Aorta (tissue), 5 donors: ENCODE measurements around the gene GPR55. TPM values are rescaled to one million over a fixed set of nuclear protein-coding genes. Genes with fewer than 3 reads are reported as not detected.

Experiments
- ATAC-seq: fragments of 200-7000 bp; cut with Tn5 transposase; one replicate; pipeline ENCODE4 v1.9.1; 2022; ENCODE audit warnings: moderate library complexity; ENCODE audit not compliant: low FRiP score
- DNase-seq, 2 donors: peaks; one replicate each; pipeline ENCODE4 v3.0.0-alpha.2; 2020
- H3K27ac ChIP-seq, 2 donors: one replicate each; pipeline ENCODE4 v1.5.1; 2013; ENCODE audit warnings: low read length in 2 of 2, mild to moderate bottlenecking in 2 of 2, moderate library complexity in 2 of 2, control low read depth in 1 of 2, inconsistent platforms in 1 of 2, low read depth in 1 of 2
- H3K27me3 ChIP-seq, 2 donors: one replicate each; pipeline ENCODE4 v1.6.1; 2013; ENCODE audit warnings: control low read depth in 1 of 2, low read length in 1 of 2, mild to moderate bottlenecking in 1 of 2, moderate library complexity in 1 of 2; ENCODE audit not compliant: insufficient read depth in 2 of 2, control insufficient read depth in 1 of 2
- H3K36me3 ChIP-seq, 2 donors: one replicate each; pipeline ENCODE4 v1.6.1; 2013; ENCODE audit warnings: control low read depth in 1 of 2, low read length in 1 of 2, mild to moderate bottlenecking in 1 of 2; ENCODE audit not compliant: insufficient read depth in 2 of 2, control insufficient read depth in 1 of 2
- H3K4me1 ChIP-seq, 2 donors: one replicate each; pipeline ENCODE4 v1.6.1; 2013; ENCODE audit warnings: low read length in 2 of 2, control low read depth in 1 of 2, mild to moderate bottlenecking in 1 of 2, moderate library complexity in 1 of 2; ENCODE audit not compliant: insufficient read depth in 2 of 2, control insufficient read depth in 1 of 2
- H3K4me3 ChIP-seq, 2 donors: one replicate each; pipeline ENCODE4 v1.5.1; 2013; ENCODE audit warnings: low read length in 2 of 2, control low read depth in 1 of 2, mild to moderate bottlenecking in 1 of 2
- H3K9me3 ChIP-seq: one replicate; pipeline ENCODE4 v1.6.1; 2013; ENCODE audit warnings: mild to moderate bottlenecking, low read length; ENCODE audit not compliant: control insufficient read depth
- WGBS, 2 donors: extraction: QIAGEN DNeasy Blood & Tissue Kit; methylation state at CpG; one replicate each; pipeline ENCODE4 v1.1.7; 2013; 5-methylcytosine and 5-hydroxymethylcytosine counted together
- intact Hi-C, 2 donors: fragments of 100-400 bp; cut with DNase I; formaldehyde crosslinking; loops; one replicate each; pipeline versions ENCODE4 v1.14.2 to v1.15.0; 2022
- polyA plus RNA-seq, 2 donors: library from polyadenylated mRNA; stranded (reverse); fragments of 200-250 nt; gene quantifications; one replicate each; pipeline ENCODE4 v1.2.3, GENCODE V29; 2013
- total RNA-seq, 2 donors: library from RNA; stranded (reverse); fragmentation: NEBNext Ultra II Directional; extraction: Animal tissue kit (Norgen Biotek cat#: 25700); gene quantifications; one replicate each; pipeline ENCODE4 v1.2.1, GENCODE V29; 2021
- donor health status: healthy with polysubstance abuse.
- donor health status: Bipolar disorder and iron deficiency.
- donor health status: DM: no; HTN: no; CAD: no.
- donor health status: DM: no; HTN: no; CAD: no.
- donor health status: DM: yes; HTN: yes; CAD: no.

The GPR55 gene
- total and polyA plus RNA-seq, 4 donors: 0.18 TPM; not detected in 3

- ATAC-seq: no peak
Measured at GRCh38 chr2:230886671-230887071, 38.4 kb downstream of the GPR55 start.

GRCh38 chr2:230886206-230886605 is 38.8 kb downstream of the GPR55 start:
- no peak overlapping the region for H3K4me3 ChIP-seq
- DNase-seq (peak in 1 of 2 donors; percentile 31), ATAC-seq (no peak)
- WGBS, 2 donors: 77 to 78% methylated on average over 5 of the region's 5 CpGs
- no peaks in the 10 kb centered on the region for H3K36me3 ChIP-seq
- no peaks in the 10 kb centered on the region for H3K27me3 ChIP-seq
- intact Hi-C loops: no loop called here
- no peaks in the 10 kb centered on the region for H3K9me3 ChIP-seq
- no peak overlapping the region for H3K27ac ChIP-seq
- H3K4me1 ChIP-seq: no peaks in the 10 kb centered on the region

More at GRCh38 chr2:230886671-230887071, 38.4 kb downstream of the GPR55 start:
- intact Hi-C loops: no loop called here
- Histone ChIP-seq H3K4me3 (no peak overlapping the region), H3K27me3 (no peaks in the 10 kb centered on the region), H3K9me3 (no peaks in the 10 kb centered on the region), H3K27ac (no peak overlapping the region), H3K4me1 (no peaks in the 10 kb centered on the region), H3K36me3 (no peaks in the 10 kb centered on the region)
- DNase-seq: peak in 1 of 2 donors; percentile 21
- WGBS, 2 donors: 76 to 85% methylated on average over 14 of the region's 14 CpGs

DNA sequence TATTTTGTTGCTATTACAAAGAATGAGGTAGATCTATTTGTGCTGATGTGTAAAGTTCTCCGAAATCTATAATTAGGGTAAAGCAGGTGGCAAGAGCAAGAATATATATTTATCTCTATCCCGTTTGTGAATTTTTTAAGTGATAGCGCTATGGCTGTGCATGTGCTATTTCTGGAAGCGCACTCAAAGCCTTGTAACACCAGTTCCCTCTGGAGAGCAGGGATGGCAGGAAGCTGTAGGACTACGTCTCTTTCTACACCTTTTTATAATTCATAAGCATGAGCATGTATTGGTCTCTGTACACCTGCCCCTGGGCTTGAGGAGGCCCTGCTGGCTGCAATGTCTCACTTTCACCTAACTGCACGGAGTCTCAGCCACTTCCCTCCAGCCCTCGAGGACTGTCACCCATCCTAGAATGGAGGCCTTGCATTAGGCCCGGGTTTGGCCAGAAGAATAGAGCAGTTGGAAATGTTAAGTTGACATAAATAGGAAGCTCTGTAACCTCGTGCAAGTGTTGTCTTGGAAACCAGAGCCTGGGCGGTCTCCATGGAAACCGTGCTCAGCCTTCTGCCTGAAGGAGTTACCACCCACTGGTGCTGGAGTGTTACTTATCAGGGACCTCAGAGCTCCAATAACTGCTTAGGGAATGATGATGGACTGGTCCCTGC is 39.4 kb downstream of the GPR55 start:
- WGBS, 2 donors: 47 to 55% methylated on average over 11 of the region's 11 CpGs
- ATAC-seq: no peak
- no peak overlapping the region for H3K27ac ChIP-seq

GRCh38 chr2:230881840-230882239 is 43.2 kb downstream of the GPR55 start:
- H3K4me1 ChIP-seq: no peaks in the 10 kb centered on the region
- intact Hi-C loops: no loop called here
- no peaks in the 10 kb centered on the region for H3K27me3 ChIP-seq
- H3K9me3 ChIP-seq: no peaks in the 10 kb centered on the region
- H3K4me3 ChIP-seq: no peak overlapping the region
- no peaks in the 10 kb centered on the region for H3K36me3 ChIP-seq
- WGBS, 2 donors: 80 to 87% methylated on average over 7 of the region's 7 CpGs
- DNase-seq (peak in 1 of 2 donors; percentile 31), ATAC-seq (no peak)
- no peak overlapping the region for H3K27ac ChIP-seq

More for the DNA sequence above, 39.4 kb downstream of the GPR55 start:
- H3K9me3 ChIP-seq: no peaks in the 10 kb centered on the region
- peak in 1 of 2 donors; percentile 50 for DNase-seq
- no peaks in the 10 kb centered on the region for H3K27me3 ChIP-seq
- no peaks in the 10 kb centered on the region for H3K36me3 ChIP-seq
- no peak overlapping the region for H3K4me3 ChIP-seq
- H3K4me1 ChIP-seq: no peaks in the 10 kb centered on the region
- intact Hi-C loops: no loop called here

DNA sequence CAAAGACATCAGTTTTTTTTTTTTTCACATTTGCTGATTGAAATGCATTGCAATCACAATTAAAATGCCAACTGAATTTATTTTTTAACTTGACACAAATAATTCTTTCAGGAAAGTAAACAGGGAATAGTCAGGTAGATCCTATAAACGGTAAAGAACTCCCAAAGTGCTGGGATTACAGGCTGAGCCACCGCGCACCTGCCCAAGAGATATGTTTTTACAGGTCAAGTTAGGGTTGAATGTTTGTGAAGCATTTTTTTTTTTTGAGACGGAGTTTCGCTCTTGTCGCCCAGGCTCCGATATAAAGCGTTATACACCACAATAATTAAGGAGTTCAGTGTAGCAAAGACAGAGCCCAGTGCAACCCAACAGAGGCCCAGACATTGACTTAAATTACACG is 45.2 kb downstream of the GPR55 start:
- intact Hi-C loops: no loop called here
- ATAC-seq (no peak), DNase-seq (no peak)
- Histone ChIP-seq H3K4me3 (no peak overlapping the region), H3K27ac (no peak overlapping the region), H3K4me1 (no peaks in the 10 kb centered on the region), H3K27me3 (no peaks in the 10 kb centered on the region), H3K36me3 (no peaks in the 10 kb centered on the region), H3K9me3 (no peaks in the 10 kb centered on the region)
- WGBS, 2 donors: 84 to 88% methylated on average over 9 of the region's 9 CpGs

DNA sequence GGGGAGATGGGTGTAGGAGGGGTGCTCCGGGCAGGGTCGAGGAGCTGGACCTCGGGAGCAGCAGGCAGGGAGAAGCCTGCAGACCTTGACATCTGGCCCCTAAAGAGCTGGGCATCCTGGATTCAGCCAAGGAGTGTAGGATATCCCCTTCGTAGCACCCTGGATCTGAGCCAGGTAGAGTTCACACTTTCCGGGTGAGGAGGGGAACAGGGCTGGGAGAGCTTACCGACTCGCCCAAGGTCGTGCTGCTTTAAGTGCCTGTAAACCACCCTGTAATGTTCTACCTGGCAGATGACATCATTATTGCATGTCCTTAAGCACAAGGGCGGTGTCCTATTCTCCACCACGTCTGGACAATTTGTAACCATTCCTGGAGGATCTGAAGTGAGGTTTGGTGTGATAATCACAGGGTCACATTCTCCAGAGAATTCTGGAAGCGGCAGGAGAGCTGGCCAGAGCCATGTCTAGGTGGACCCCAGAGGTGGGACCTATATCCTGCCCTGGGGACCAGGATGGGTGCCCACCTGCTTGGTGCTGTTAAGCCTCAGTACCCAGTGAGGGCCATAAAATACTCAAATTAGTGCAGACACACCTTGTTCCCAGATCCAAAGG is 45.7 kb downstream of the GPR55 start:
- no peak overlapping the region for H3K4me3 ChIP-seq
- H3K9me3 ChIP-seq: no peaks in the 10 kb centered on the region
- ATAC-seq (no peak), DNase-seq (peak in 1 of 2 donors; percentile 32)
- H3K27ac ChIP-seq: no peak overlapping the region
- no peaks in the 10 kb centered on the region for H3K27me3 ChIP-seq
- no peaks in the 10 kb centered on the region for H3K36me3 ChIP-seq
- intact Hi-C loops: no loop called here
- H3K4me1 ChIP-seq: no peaks in the 10 kb centered on the region
- 75 to 79% methylated on average over 11 of the region's 11 CpGs for WGBS, 2 donors

GRCh38 chr2:230878599-230879188 is 46.3 kb downstream of the GPR55 start:
- 62 to 66% methylated on average over 10 of the region's 10 CpGs for WGBS, 2 donors
- H3K4me3 ChIP-seq: no peak overlapping the region
- no peaks in the 10 kb centered on the region for H3K27me3 ChIP-seq
- DNase-seq: peak in 1 of 2 donors; percentile 67
- no peak overlapping the region for H3K27ac ChIP-seq
- H3K9me3 ChIP-seq: no peaks in the 10 kb centered on the region
- H3K4me1 ChIP-seq: no peaks in the 10 kb centered on the region
- no peak for ATAC-seq
- H3K36me3 ChIP-seq: no peaks in the 10 kb centered on the region
- intact Hi-C loops: no loop called here

- DNase-seq: peak; percentile 32 to 48
- no peaks in the 10 kb centered on the region for H3K27me3 ChIP-seq
- H3K4me1 ChIP-seq: no peaks in the 10 kb centered on the region
- no peak overlapping the region for H3K4me3 ChIP-seq
- H3K9me3 ChIP-seq: no peaks in the 10 kb centered on the region
- no peaks in the 10 kb centered on the region for H3K36me3 ChIP-seq
- H3K27ac ChIP-seq: no peak overlapping the region
- WGBS, 2 donors: 78 to 81% methylated on average over 20 of the region's 20 CpGs
- no peak for ATAC-seq
- intact Hi-C loops: no loop called here
Measured at GRCh38 chr2:230877759-230878598, 47.1 kb downstream of the GPR55 start.
